ENCODE data around the gene AREL1. TPM values are rescaled to one million over a fixed set of nuclear protein-coding genes. Genes with fewer than 3 reads are reported as not detected.

AREL1 gene
- total RNA-seq, 1 donor from 2014 or later = 29.1 TPM

DNA sequence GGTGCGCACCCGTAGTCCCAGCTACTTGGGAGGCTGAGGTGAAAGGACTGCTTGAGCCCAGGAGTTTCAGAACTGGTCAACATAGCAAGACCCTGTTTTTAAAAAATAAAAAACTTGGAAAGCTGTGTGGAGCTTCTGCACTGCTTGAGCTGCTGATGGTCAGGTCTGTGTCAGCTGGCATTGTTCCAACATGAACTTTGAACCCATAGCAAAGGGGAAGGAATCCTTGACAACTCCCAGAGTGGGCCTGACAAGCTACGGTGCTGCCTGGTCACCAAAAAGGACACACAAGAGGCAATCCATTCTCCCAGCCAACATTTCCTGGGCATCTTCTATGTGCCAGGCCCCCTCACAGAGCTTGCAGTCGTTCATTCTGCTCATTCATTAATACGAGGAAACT lies 84.5 kb downstream of the AREL1 start:
- Histone ChIP-seq H3K4me1 (no peaks in the 10 kb centered on the region), H3K36me3 (no peaks in the 10 kb centered on the region), H3K27me3 (ENCODE audit: low read depth) (no peaks in the 10 kb centered on the region), H3K9me3 (no peaks in the 10 kb centered on the region), H3K27ac (no peak overlapping the region), H3K4me3 (no peak overlapping the region)
- intact Hi-C loops (cut with DNase I) = no loop called here
- no peak for TF ChIP-seq CTCF (IDR thresholded peaks at IDR 0.05)
- no peak for DNase-seq
- ATAC-seq = no peak

DNA sequence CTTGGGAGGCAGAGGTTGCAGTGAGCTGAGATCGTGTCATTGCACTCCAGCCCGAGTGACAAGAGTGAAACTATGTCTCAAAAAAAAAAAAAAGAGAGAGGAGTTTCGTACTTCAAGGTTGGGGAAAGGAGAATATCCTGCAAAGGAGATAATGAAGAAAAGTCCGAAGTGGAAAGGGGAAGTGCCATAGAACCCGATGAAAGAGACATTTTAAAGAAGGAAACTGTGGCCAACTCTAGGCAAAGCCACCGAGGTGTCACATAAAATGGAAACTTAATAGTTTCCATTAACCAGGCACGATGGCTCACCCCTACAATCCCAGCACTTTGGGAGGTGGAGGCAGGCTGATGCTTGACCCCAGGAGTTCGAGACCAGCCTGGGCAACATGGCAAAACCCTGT lies 85.8 kb downstream of the AREL1 start:
- Histone ChIP-seq H3K4me3 (no peak overlapping the region), H3K36me3 (no peaks in the 10 kb centered on the region), H3K27ac (no peak overlapping the region), H3K27me3 (ENCODE audit: low read depth) (no peaks in the 10 kb centered on the region), H3K9me3 (no peaks in the 10 kb centered on the region), H3K4me1 (no peaks in the 10 kb centered on the region)
- no peak for DNase-seq
- TF ChIP-seq CTCF (IDR thresholded peaks at IDR 0.05) = no peak
- intact Hi-C loops (cut with DNase I) = no loop called here
- no peak for ATAC-seq

DNA sequence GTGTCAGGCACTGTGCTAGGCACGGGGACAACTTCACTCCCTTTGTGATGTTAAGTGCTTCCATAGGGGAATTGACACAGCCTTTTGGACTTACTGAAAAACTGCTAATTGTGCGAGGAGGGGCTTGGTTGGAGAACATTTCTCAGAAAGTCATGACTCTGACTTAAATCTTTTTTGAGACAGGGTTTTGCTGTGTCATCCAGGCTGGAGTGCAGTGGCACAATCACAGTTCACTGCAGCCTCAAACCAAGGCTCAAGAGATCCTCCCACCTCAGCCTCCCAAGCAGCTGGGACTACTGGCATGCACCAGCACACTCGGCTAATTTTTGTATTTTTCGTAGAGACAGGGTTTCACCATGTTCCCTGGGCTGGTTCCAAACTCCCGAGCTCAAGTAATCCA lies 90.6 kb downstream of the AREL1 start:
- DNase-seq = no peak
- H3K36me3 ChIP-seq = no peaks in the 10 kb centered on the region
- no peak for ATAC-seq
- H3K27ac ChIP-seq = no peak overlapping the region
- no peak overlapping the region for H3K4me3 ChIP-seq
- no peaks in the 10 kb centered on the region for H3K9me3 ChIP-seq
- H3K4me1 ChIP-seq = peaks cover 45% of the 10 kb centered on the region
- no peak for TF ChIP-seq CTCF (IDR thresholded peaks at IDR 0.05)
- intact Hi-C loops (cut with DNase I) = no loop called here
- no peaks in the 10 kb centered on the region for H3K27me3 ChIP-seq (ENCODE audit: low read depth)

- H3K27me3 ChIP-seq (ENCODE audit: low read depth) = no peaks in the 10 kb centered on the region
- DNase-seq = no peak
- TF ChIP-seq CTCF (IDR thresholded peaks at IDR 0.05) = no peak
- ATAC-seq = no peak
- H3K4me1 ChIP-seq = peaks cover 52% of the 10 kb centered on the region
- H3K27ac ChIP-seq = no peak overlapping the region
- no peaks in the 10 kb centered on the region for H3K36me3 ChIP-seq
- intact Hi-C loops (cut with DNase I) = no loop called here
- no peak overlapping the region for H3K4me3 ChIP-seq
- H3K9me3 ChIP-seq = no peaks in the 10 kb centered on the region
Observed at GRCh38 chr14:74621556-74621955, 91.3 kb downstream of the AREL1 start.

GRCh38 chr14:74620923-74621322 lies 92.0 kb downstream of the AREL1 start:
- H3K27ac ChIP-seq = no peak overlapping the region
- no peak for ATAC-seq
- TF ChIP-seq CTCF (IDR thresholded peaks at IDR 0.05) = no peak
- peaks cover 58% of the 10 kb centered on the region for H3K4me1 ChIP-seq
- H3K4me3 ChIP-seq = no peak overlapping the region
- no peaks in the 10 kb centered on the region for H3K9me3 ChIP-seq
- intact Hi-C loops (cut with DNase I) = no loop called here
- no peak for DNase-seq
- H3K36me3 ChIP-seq = no peaks in the 10 kb centered on the region
- no peaks in the 10 kb centered on the region for H3K27me3 ChIP-seq (ENCODE audit: low read depth)

- Histone ChIP-seq H3K36me3 (no peaks in the 10 kb centered on the region), H3K27me3 (ENCODE audit: low read depth) (no peaks in the 10 kb centered on the region), H3K4me1 (peaks cover 58% of the 10 kb centered on the region), H3K27ac (peak overlapping the region; percentile 19), H3K4me3 (no peak overlapping the region), H3K9me3 (no peaks in the 10 kb centered on the region)
- ATAC-seq (no peak), DNase-seq (no peak)
- TF ChIP-seq CTCF (IDR thresholded peaks at IDR 0.05) = no peak
- intact Hi-C loops (cut with DNase I) = no loop called here
Observed at GRCh38 chr14:74620497-74620921, 92.4 kb downstream of the AREL1 start.

Data from lower lobe of right lung (tissue), 2 donors.